COR-L47 (cell line): ENCODE measurements around the gene HSD17B4.
"Not testable (repeated sequence)": the region's sequence is repeated elsewhere in the genome, so short reads cannot be mapped to it uniquely, and the experiment has no call there.

Experiments used
- DNase-seq: peaks from one replicate; lab custom pipeline; 2025; lab: John Stamatoyannopoulos, UW

HSD17B4 gene

GRCh38 chr5:119480629-119481028 lies 28.3 kb downstream of the HSD17B4 start:
- DNase-seq, result not testable (repeated sequence)

- DNase-seq, result no peak
Measured at GRCh38 chr5:119483155-119483554, 30.9 kb downstream of the HSD17B4 start.

- no peak for DNase-seq
Measured at GRCh38 chr5:119484884-119485283, 32.6 kb downstream of the HSD17B4 start.

- DNase-seq, result no peak
Measured at GRCh38 chr5:119501671-119502179, 49.4 kb downstream of the HSD17B4 start.

GRCh38 chr5:119503939-119504338 lies 51.6 kb downstream of the HSD17B4 start:
- DNase-seq, result not testable (repeated sequence)

- DNase-seq, result no peak
Measured at GRCh38 chr5:119512277-119512676, 60.0 kb downstream of the HSD17B4 start.

- no peak for DNase-seq
Measured at GRCh38 chr5:119515192-119515591, 62.9 kb downstream of the HSD17B4 start.

GRCh38 chr5:119517115-119517514 lies 64.8 kb downstream of the HSD17B4 start:
- not testable (repeated sequence) for DNase-seq

GRCh38 chr5:119521232-119521631 lies 68.9 kb downstream of the HSD17B4 start:
- no peak for DNase-seq

- DNase-seq, result no peak
Measured at GRCh38 chr5:119522841-119523240, 70.5 kb downstream of the HSD17B4 start.

GRCh38 chr5:119524485-119524884 lies 72.2 kb downstream of the HSD17B4 start:
- DNase-seq, result no peak

- no peak for DNase-seq
Measured at GRCh38 chr5:119527351-119527750, 75.1 kb downstream of the HSD17B4 start.

- DNase-seq, result no peak
Measured at GRCh38 chr5:119529811-119530210, 77.5 kb downstream of the HSD17B4 start.

GRCh38 chr5:119532637-119533036 lies 80.3 kb downstream of the HSD17B4 start:
- DNase-seq, result no peak

GRCh38 chr5:119537704-119538103 lies 85.4 kb downstream of the HSD17B4 start:
- DNase-seq, result no peak

- DNase-seq, result no peak
Measured at GRCh38 chr5:119541716-119542115, 89.4 kb downstream of the HSD17B4 start.

- DNase-seq, result no peak
Measured at GRCh38 chr5:119551819-119552218, 99.5 kb downstream of the HSD17B4 start.

- DNase-seq, result no peak
Measured at GRCh38 chr5:119554597-119554996, 102.3 kb downstream of the HSD17B4 start.

- no peak for DNase-seq
Measured at GRCh38 chr5:119570910-119571309, 118.6 kb downstream of the HSD17B4 start.

- DNase-seq, result no peak
Measured at GRCh38 chr5:119578937-119579336, 126.6 kb downstream of the HSD17B4 start.

GRCh38 chr5:119582987-119583386 lies 130.7 kb downstream of the HSD17B4 start:
- no peak for DNase-seq

- no peak for DNase-seq
Measured at GRCh38 chr5:119583684-119584083, 131.4 kb downstream of the HSD17B4 start.
